ENCODE results near the gene GZMB.

Gene GZMB, protein sequence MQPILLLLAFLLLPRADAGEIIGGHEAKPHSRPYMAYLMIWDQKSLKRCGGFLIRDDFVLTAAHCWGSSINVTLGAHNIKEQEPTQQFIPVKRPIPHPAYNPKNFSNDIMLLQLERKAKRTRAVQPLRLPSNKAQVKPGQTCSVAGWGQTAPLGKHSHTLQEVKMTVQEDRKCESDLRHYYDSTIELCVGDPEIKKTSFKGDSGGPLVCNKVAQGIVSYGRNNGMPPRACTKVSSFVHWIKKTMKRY

GRCh38 chr14:24634158-24634557 is at the start of gene GZMB:
Gene GZMB, minus strand, starts transcription at chr14:24634190. Its CDS starts 30 bp downstream, at chr14:24634160.
- Histone ChIP-seq H3K9ac (no peak within 1 kb of the TSS), H3K27me3 (no peaks in the 10 kb centered on the region), H3K4me2 (no peak within 1 kb of the TSS; a peak in 1 of 22 replicates), H3K4me3 (no peak within 1 kb of the TSS), H3K9me3 (replicated peaks in 1 of 11) (no peaks in the 10 kb centered on the region), H3K27ac (no peak within 1 kb of the TSS), H3K4me1 (peaks cover 0 to 4% (median 0%) of the 10 kb centered on the region in 10 experiments; a peak in 1 of 20 replicates), H3K36me3 (no peaks in the 10 kb centered on the region), H4K20me1 (no peaks in the 10 kb centered on the region)
- no peak for TF ChIP-seq Cebpa-rat (IDR thresholded peaks at IDR 0.05)

- Histone ChIP-seq H3K4me1 (peaks cover 9 to 39% (median 31%) of the 10 kb centered on the region in 10 experiments; a peak in 18 of 20 replicates), H3K27me3 (no peaks in the 10 kb centered on the region), H4K20me1 (no peaks in the 10 kb centered on the region), H3K4me3 (no peak overlapping the region), H3K27ac (no peak overlapping the region), H3K4me2 (peak overlapping the region in 10 of 11 experiments; percentile 1 to 73 (median 44); a peak in 17 of 22 replicates), H3K36me3 (no peaks in the 10 kb centered on the region), H3K9me3 (replicated peaks in 1 of 11) (no peaks in the 10 kb centered on the region), H3K9ac (no peak overlapping the region)
- no peak for TF ChIP-seq Cebpa-rat (IDR thresholded peaks at IDR 0.05)
Observed at GRCh38 chr14:24681056-24681455, 47.1 kb upstream of the GZMB start.

- no peak for TF ChIP-seq Cebpa-rat (IDR thresholded peaks at IDR 0.05)
- H3K4me1 ChIP-seq: peaks cover 9 to 39% (median 31%) of the 10 kb centered on the region in 10 experiments; a peak in 18 of 20 replicates
- no peak overlapping the region for H3K27ac ChIP-seq
Observed at GRCh38 chr14:24680516-24680915, 46.5 kb upstream of the GZMB start.

DNA sequence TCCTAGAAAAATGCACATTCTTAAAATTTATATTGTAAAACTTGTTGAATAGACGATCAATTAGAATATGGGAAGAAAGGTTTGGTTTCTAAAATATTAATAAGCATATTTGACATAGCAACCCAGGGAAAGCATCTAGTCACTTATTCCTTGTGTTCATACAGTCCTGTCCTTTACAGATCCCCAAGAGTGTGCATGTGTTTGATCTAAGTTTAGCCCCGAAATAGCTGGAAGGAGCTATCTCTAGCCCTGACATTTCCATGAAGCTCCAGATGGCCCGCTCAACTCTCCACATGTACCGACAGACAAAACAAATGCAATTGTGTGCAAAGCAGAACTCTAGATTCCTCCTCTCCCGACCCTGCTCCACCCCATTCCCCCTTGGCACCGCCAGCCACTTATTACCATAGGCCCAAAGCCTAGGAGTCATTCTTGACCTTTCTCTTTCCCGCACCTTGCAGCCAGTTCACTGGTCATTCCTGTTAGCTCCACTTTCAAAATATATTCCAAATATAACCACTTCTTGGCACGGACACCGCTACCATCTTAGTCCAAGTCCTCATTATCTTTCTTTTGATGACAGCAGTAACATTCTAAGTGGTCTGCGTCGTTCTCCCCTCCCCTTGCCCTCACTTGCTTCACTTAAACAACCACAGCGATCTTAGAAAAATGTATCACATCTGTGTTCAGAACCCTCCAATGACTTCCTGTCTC is 45.4 kb upstream of the GZMB start:
- peaks cover 15 to 44% (median 38%) of the 10 kb centered on the region in 10 experiments for H3K4me1 ChIP-seq
- H3K9ac ChIP-seq: no peak overlapping the region
- peak overlapping the region in 6 of 11 experiments; percentile 0 to 72 (median 33); a peak in 8 of 22 replicates for H3K4me2 ChIP-seq
- H3K27me3 ChIP-seq: no peaks in the 10 kb centered on the region
- no peaks in the 10 kb centered on the region for H3K9me3 ChIP-seq (replicated peaks in 1 of 11)
- no peak overlapping the region for H3K27ac ChIP-seq
- H4K20me1 ChIP-seq: no peaks in the 10 kb centered on the region
- H3K4me3 ChIP-seq: no peak overlapping the region
- H3K36me3 ChIP-seq: no peaks in the 10 kb centered on the region
- TF ChIP-seq Cebpa-rat (IDR thresholded peaks at IDR 0.05): no peak

More at GRCh38 chr14:24680516-24680915, 46.5 kb upstream of the GZMB start:
- Histone ChIP-seq H3K9ac (no peak overlapping the region), H3K27me3 (no peaks in the 10 kb centered on the region), H3K9me3 (replicated peaks in 1 of 11) (no peaks in the 10 kb centered on the region), H3K4me2 (peak overlapping the region in 10 of 11 experiments; percentile 1 to 73 (median 44); a peak in 17 of 22 replicates), H3K36me3 (no peaks in the 10 kb centered on the region), H4K20me1 (no peaks in the 10 kb centered on the region), H3K4me3 (no peak overlapping the region)

DNA sequence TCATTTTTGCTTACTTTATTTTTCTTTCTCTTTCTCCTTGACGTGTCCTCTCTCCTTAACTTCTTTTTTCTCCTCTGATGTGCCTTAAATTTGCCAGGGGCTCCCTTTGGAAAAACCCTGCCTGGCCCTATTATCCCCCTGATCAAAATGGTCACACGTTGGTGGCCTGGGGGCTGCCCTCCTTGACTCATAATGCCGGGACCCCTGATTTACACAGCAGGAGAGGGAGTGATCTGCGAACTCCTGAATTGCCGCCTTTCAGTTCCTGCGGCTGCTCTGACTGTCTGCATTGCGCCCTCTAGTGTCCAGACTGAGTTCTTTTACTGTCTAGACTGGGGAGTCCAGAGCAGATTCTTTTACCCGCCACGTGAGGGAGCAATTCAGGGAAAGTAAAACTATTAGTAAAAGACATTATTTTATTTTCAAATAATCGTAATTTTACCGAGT is 44.8 kb upstream of the GZMB start:
- peak overlapping the region; percentile 52 to 74 (median 60) for H3K4me2 ChIP-seq
- H3K4me3 ChIP-seq: peak overlapping the region in 1 of 10 experiments; percentile 9; a peak in 2 of 20 replicates
- H3K27me3 ChIP-seq: no peaks in the 10 kb centered on the region
- no peaks in the 10 kb centered on the region for H4K20me1 ChIP-seq
- no peaks in the 10 kb centered on the region for H3K36me3 ChIP-seq
- TF ChIP-seq Cebpa-rat (IDR thresholded peaks at IDR 0.05): no peak
- H3K27ac ChIP-seq: no peak overlapping the region; a peak in 1 of 22 replicates
- peak overlapping the region in 7 of 11 experiments; percentile 28 to 59 (median 46); a peak in 7 of 22 replicates for H3K9ac ChIP-seq
- H3K4me1 ChIP-seq: peaks cover 20 to 49% (median 44%) of the 10 kb centered on the region in 10 experiments
- no peaks in the 10 kb centered on the region for H3K9me3 ChIP-seq (replicated peaks in 1 of 11)

DNA sequence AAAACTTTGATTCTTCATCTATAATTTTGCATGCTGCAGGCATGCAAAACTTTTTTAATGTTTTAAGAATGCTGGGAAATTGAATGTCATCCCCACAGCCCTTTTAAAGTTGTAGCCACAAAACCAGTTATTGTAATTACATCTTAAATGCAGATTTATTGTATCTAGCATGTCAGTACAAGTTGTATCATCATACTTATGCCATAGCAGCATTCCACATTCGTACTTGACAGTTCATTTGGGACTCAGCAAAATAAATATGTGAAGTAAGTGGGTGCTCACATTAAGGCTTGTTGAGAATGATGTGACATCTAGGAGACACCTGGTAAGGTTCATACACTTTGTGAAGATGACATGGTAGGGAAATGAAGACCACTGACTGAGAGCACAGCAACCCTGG is 44.0 kb upstream of the GZMB start:
- Histone ChIP-seq H3K36me3 (no peaks in the 10 kb centered on the region), H4K20me1 (no peaks in the 10 kb centered on the region), H3K4me3 (no peak overlapping the region), H3K27ac (no peak overlapping the region), H3K9ac (no peak overlapping the region), H3K4me2 (peak overlapping the region in 1 of 11 experiments; percentile 62; a peak in 1 of 22 replicates), H3K27me3 (no peaks in the 10 kb centered on the region), H3K4me1 (peaks cover 29 to 58% (median 53%) of the 10 kb centered on the region in 10 experiments), H3K9me3 (replicated peaks in 1 of 11) (no peaks in the 10 kb centered on the region)
- TF ChIP-seq Cebpa-rat (IDR thresholded peaks at IDR 0.05): no peak

- Histone ChIP-seq H3K9me3 (replicated peaks in 1 of 11) (no peaks in the 10 kb centered on the region), H3K27me3 (no peaks in the 10 kb centered on the region), H3K4me2 (peak overlapping the region; percentile 73 to 94 (median 85)), H3K9ac (peak overlapping the region in 3 of 11 experiments; percentile 6 to 41 (median 7); a peak in 4 of 22 replicates), H3K4me1 (peaks cover 25 to 33% (median 29%) of the 10 kb centered on the region in 10 experiments), H3K36me3 (no peaks in the 10 kb centered on the region), H3K4me3 (peak overlapping the region in 5 of 10 experiments; percentile 3 to 45 (median 15); a peak in 5 of 20 replicates), H3K27ac (peak overlapping the region in 8 of 11 experiments; percentile 27 to 65 (median 55); a peak in 16 of 22 replicates), H4K20me1 (no peaks in the 10 kb centered on the region)
- no peak for TF ChIP-seq Cebpa-rat (IDR thresholded peaks at IDR 0.05)
Observed at GRCh38 chr14:24674204-24674970, 40.4 kb upstream of the GZMB start.

DNA sequence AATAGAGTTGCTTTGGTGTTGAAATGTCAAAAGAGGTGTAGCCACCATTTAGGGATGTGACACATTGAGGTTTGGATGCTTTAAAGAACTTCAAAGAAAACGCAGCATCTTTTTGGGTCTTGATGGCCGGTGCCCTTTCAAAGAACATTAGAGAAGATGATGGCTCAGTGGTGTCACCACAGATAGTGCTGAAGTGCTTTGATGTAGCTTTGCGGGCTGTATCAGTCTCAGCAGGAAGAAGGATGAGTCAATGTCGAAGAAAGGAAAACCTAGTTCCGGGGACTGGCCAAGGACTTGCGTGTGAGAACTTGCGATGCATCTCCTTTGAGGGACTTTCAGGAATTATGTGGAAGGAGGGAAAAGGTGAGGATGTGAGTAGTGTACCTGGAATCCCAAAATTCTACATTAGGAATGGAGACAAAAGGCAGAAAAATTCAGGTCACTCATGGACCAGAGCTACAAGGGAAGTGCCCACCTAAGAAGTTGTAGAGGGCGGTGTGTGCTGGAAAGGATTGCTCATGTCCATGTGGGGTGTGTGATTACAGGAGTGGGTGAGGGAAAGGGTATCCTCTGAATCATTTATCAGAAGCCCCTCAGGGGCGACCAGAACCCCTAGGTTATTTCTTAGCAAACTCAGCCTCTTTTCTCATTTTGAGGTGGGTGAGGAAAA is 39.7 kb upstream of the GZMB start:
- TF ChIP-seq Cebpa-rat (IDR thresholded peaks at IDR 0.05): peak in 1 of 11 experiments; percentile 69; a peak in 1 of 22 replicates
- H3K4me1 ChIP-seq: peaks cover 24 to 31% (median 26%) of the 10 kb centered on the region in 10 experiments
- peak overlapping the region in 2 of 11 experiments; percentile 6 to 41; a peak in 3 of 22 replicates for H3K9ac ChIP-seq
- H3K27me3 ChIP-seq: no peaks in the 10 kb centered on the region
- H3K9me3 ChIP-seq (replicated peaks in 1 of 11): no peaks in the 10 kb centered on the region
- H3K36me3 ChIP-seq: no peaks in the 10 kb centered on the region
- peak overlapping the region in 5 of 10 experiments; percentile 3 to 45 (median 15); a peak in 6 of 20 replicates for H3K4me3 ChIP-seq
- H4K20me1 ChIP-seq: no peaks in the 10 kb centered on the region
- peak overlapping the region; percentile 73 to 94 (median 85) for H3K4me2 ChIP-seq
- peak overlapping the region in 8 of 11 experiments; percentile 27 to 70 (median 60); a peak in 16 of 22 replicates for H3K27ac ChIP-seq

Data from BLaER1 treated with 17β-estradiol and CSF1 and Interleukin-3, amounts not matched to agents 10 nM and 100 nM (cell line).